ENCODE results near the gene PLD3. TPM values are rescaled to one million over a fixed set of nuclear protein-coding genes. Genes with fewer than 3 reads are reported as not detected.

Gene PLD3
- total RNA-seq, 2 donors from 2014 or later = 82.3 to 138 TPM

GRCh38 chr19:40370997-40371801 is 22.7 kb downstream of the PLD3 start:
- Histone ChIP-seq H3K9ac (ENCODE audit: low read depth in 2 of 2, low read length in 2 of 2) (no peak overlapping the region), H3K36me3 (no peaks in the 10 kb centered on the region), H3K27ac (no peak overlapping the region), H3K27me3 (no peaks in the 10 kb centered on the region), H3K4me1 (no peaks in the 10 kb centered on the region), H3K9me3 (no peaks in the 10 kb centered on the region), H3K4me3 (no peak overlapping the region)
- no peak for DNase-seq
- intact Hi-C loops (cut with DNase I) = no loop called here
- no peak for TF ChIP-seq CTCF (IDR thresholded peaks at IDR 0.05)

- H3K9me3 ChIP-seq = no peaks in the 10 kb centered on the region
- H3K27ac ChIP-seq = no peak overlapping the region
- no peaks in the 10 kb centered on the region for H3K36me3 ChIP-seq
- TF ChIP-seq CTCF (IDR thresholded peaks at IDR 0.05) = no peak
- H3K27me3 ChIP-seq = no peaks in the 10 kb centered on the region
- no peaks in the 10 kb centered on the region for H3K4me1 ChIP-seq
- H3K9ac ChIP-seq (ENCODE audit: low read depth in 2 of 2, low read length in 2 of 2) = no peak overlapping the region
- DNase-seq = no peak
- intact Hi-C loops (cut with DNase I) = no loop called here
- H3K4me3 ChIP-seq = no peak overlapping the region
These were observed 23.3 kb downstream of the PLD3 start for GRCh38 chr19:40371802-40372122.

GRCh38 chr19:40374084-40374483 is 25.6 kb downstream of the PLD3 start:
- TF ChIP-seq CTCF (IDR thresholded peaks at IDR 0.05) = no peak
- DNase-seq = no peak
- H3K27me3 ChIP-seq = no peaks in the 10 kb centered on the region
- H3K9me3 ChIP-seq = no peaks in the 10 kb centered on the region
- no peak overlapping the region for H3K9ac ChIP-seq (ENCODE audit: low read depth in 2 of 2, low read length in 2 of 2)
- H3K27ac ChIP-seq = no peak overlapping the region
- intact Hi-C loops (cut with DNase I) = no loop called here
- no peaks in the 10 kb centered on the region for H3K36me3 ChIP-seq
- no peak overlapping the region for H3K4me3 ChIP-seq
- H3K4me1 ChIP-seq = no peaks in the 10 kb centered on the region

- Histone ChIP-seq H3K9me3 (no peaks in the 10 kb centered on the region), H3K9ac (ENCODE audit: low read depth in 2 of 2, low read length in 2 of 2) (no peak overlapping the region), H3K27me3 (no peaks in the 10 kb centered on the region), H3K36me3 (no peaks in the 10 kb centered on the region), H3K27ac (no peak overlapping the region), H3K4me1 (no peaks in the 10 kb centered on the region), H3K4me3 (no peak overlapping the region)
- DNase-seq = no peak
- intact Hi-C loops (cut with DNase I) = no loop called here
- no peak for TF ChIP-seq CTCF (IDR thresholded peaks at IDR 0.05)
These were observed 27.9 kb downstream of the PLD3 start for GRCh38 chr19:40376286-40376862.

GRCh38 chr19:40377876-40378385 is 29.4 kb downstream of the PLD3 start:
- no peak for TF ChIP-seq CTCF (IDR thresholded peaks at IDR 0.05)
- Histone ChIP-seq H3K4me3 (no peak overlapping the region), H3K9ac (ENCODE audit: low read depth in 2 of 2, low read length in 2 of 2) (no peak overlapping the region), H3K36me3 (no peaks in the 10 kb centered on the region), H3K27ac (no peak overlapping the region), H3K27me3 (no peaks in the 10 kb centered on the region), H3K9me3 (no peaks in the 10 kb centered on the region), H3K4me1 (no peaks in the 10 kb centered on the region)
- no peak for DNase-seq
- intact Hi-C loops (cut with DNase I) = no loop called here
